ENCODE data around the gene CHN2.

Gene CHN2

DNA sequence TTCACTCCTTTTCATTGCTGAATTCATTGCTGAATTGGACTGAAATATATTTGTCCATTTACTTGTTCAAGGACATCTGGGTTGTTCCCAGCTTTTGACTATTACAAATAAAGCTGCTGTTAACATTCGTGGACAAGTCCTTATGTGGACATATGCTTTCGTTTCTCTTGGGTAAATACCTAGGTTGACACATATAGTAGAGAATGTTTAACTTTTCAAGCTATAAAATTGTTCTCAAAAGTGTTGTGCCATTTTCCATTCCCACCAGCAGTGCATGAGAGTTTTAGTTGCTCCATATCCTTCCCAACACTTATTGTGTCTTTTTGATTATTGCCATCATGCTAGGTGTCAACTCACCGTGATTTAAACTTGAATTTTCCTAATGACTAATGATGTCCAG, 30.7 kb upstream of the CHN2 start:
- no peak for TF ChIP-seq ARNTL (CRISPR knock-in tag; IDR thresholded peaks at IDR 0.05; ENCODE audit: borderline replicate concordance, low read depth)
- no peak for TF ChIP-seq ISL1 (CRISPR knock-in tag; IDR thresholded peaks at IDR 0.05)
- TF ChIP-seq TOX (CRISPR knock-in tag; IDR thresholded peaks at IDR 0.05; ENCODE audit: borderline replicate concordance) = no peak
- no peak for TF ChIP-seq ZFP30 (CRISPR knock-in tag; IDR thresholded peaks at IDR 0.05)
- no peak for TF ChIP-seq ZC3H10 (CRISPR knock-in tag; IDR thresholded peaks at IDR 0.05)
- TF ChIP-seq OSR1 (CRISPR knock-in tag; IDR thresholded peaks at IDR 0.05) = no peak
- TF ChIP-seq ZNF565 (CRISPR knock-in tag; conservative IDR thresholded peaks at IDR 0.05; ENCODE audit: low read depth) = no peak
- no peak for TF ChIP-seq ZNF8 (CRISPR knock-in tag; IDR thresholded peaks at IDR 0.05)
- TF ChIP-seq PATZ1 (CRISPR knock-in tag; IDR thresholded peaks at IDR 0.05; ENCODE audit: borderline replicate concordance) = no peak
- TF ChIP-seq, protein P1, sequence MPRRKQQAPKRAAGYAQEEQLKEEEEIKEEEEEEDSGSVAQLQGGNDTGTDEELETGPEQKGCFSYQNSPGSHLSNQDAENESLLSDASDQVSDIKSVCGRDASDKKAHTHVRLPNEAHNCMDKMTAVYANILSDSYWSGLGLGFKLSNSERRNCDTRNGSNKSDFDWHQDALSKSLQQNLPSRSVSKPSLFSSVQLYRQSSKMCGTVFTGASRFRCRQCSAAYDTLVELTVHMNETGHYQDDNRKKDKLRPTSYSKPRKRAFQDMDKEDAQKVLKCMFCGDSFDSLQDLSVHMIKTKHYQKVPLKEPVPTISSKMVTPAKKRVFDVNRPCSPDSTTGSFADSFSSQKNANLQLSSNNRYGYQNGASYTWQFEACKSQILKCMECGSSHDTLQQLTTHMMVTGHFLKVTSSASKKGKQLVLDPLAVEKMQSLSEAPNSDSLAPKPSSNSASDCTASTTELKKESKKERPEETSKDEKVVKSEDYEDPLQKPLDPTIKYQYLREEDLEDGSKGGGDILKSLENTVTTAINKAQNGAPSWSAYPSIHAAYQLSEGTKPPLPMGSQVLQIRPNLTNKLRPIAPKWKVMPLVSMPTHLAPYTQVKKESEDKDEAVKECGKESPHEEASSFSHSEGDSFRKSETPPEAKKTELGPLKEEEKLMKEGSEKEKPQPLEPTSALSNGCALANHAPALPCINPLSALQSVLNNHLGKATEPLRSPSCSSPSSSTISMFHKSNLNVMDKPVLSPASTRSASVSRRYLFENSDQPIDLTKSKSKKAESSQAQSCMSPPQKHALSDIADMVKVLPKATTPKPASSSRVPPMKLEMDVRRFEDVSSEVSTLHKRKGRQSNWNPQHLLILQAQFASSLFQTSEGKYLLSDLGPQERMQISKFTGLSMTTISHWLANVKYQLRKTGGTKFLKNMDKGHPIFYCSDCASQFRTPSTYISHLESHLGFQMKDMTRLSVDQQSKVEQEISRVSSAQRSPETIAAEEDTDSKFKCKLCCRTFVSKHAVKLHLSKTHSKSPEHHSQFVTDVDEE (CRISPR knock-in tag; IDR thresholded peaks at IDR 0.05) = no peak
- TF ChIP-seq RARB (CRISPR knock-in tag; IDR thresholded peaks at IDR 0.05) = no peak
- no peak for TF ChIP-seq GLIS3 (CRISPR knock-in tag; IDR thresholded peaks at IDR 0.05)
- TF ChIP-seq, protein P2, sequence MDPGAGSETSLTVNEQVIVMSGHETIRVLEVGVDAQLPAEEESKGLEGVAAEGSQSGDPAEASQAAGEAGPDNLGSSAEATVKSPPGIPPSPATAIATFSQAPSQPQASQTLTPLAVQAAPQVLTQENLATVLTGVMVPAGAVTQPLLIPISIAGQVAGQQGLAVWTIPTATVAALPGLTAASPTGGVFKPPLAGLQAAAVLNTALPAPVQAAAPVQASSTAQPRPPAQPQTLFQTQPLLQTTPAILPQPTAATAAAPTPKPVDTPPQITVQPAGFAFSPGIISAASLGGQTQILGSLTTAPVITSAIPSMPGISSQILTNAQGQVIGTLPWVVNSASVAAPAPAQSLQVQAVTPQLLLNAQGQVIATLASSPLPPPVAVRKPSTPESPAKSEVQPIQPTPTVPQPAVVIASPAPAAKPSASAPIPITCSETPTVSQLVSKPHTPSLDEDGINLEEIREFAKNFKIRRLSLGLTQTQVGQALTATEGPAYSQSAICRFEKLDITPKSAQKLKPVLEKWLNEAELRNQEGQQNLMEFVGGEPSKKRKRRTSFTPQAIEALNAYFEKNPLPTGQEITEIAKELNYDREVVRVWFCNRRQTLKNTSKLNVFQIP (CRISPR knock-in tag; IDR thresholded peaks at IDR 0.05; ENCODE audit: borderline replicate concordance, low read depth) = no peak
- TF ChIP-seq SNAI2 (CRISPR knock-in tag; IDR thresholded peaks at IDR 0.05) = no peak
- no peak for TF ChIP-seq CSDC2 (CRISPR knock-in tag; IDR thresholded peaks at IDR 0.05)
- no peak for TF ChIP-seq ESRRG (CRISPR knock-in tag; IDR thresholded peaks at IDR 0.05)
- ATAC-seq = no peak

DNA sequence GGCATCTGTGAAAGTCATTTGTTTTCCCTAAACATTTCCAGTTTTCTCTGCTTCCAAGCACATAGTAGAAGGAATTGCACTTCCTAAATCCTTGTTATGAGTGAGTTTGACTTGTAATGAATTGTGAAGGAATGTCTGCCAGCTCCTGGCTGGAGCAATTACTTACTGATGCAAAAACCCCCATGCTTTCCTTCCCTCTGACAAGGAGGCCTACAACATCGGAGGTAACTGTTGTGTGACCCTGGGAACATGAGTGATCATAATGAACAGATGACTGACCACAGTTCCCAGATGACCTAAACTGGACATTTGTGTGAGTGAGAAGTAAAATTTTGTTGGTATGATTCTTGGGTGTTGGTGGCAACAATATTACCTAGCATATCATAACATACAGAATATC, 26.9 kb upstream of the CHN2 start:
- TF ChIP-seq ZFP3 (CRISPR knock-in tag; IDR thresholded peaks at IDR 0.05) = no peak
- TF ChIP-seq ZNF8 (CRISPR knock-in tag; IDR thresholded peaks at IDR 0.05) = no peak
- TF ChIP-seq, protein P2 (CRISPR knock-in tag; IDR thresholded peaks at IDR 0.05; ENCODE audit: borderline replicate concordance, low read depth) = no peak
- TF ChIP-seq, protein P1 (CRISPR knock-in tag; IDR thresholded peaks at IDR 0.05) = no peak
- TF ChIP-seq ISL1 (CRISPR knock-in tag; IDR thresholded peaks at IDR 0.05) = no peak
- TF ChIP-seq, protein P3, sequence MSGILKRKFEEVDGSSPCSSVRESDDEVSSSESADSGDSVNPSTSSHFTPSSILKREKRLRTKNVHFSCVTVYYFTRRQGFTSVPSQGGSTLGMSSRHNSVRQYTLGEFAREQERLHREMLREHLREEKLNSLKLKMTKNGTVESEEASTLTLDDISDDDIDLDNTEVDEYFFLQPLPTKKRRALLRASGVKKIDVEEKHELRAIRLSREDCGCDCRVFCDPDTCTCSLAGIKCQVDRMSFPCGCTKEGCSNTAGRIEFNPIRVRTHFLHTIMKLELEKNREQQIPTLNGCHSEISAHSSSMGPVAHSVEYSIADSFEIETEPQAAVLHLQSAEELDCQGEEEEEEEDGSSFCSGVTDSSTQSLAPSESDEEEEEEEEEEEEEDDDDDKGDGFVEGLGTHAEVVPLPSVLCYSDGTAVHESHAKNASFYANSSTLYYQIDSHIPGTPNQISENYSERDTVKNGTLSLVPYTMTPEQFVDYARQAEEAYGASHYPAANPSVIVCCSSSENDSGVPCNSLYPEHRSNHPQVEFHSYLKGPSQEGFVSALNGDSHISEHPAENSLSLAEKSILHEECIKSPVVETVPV (CRISPR knock-in tag; IDR thresholded peaks at IDR 0.05) = no peak
- no peak for TF ChIP-seq ZC3H10 (CRISPR knock-in tag; IDR thresholded peaks at IDR 0.05)
- no peak for TF ChIP-seq CSDC2 (CRISPR knock-in tag; IDR thresholded peaks at IDR 0.05)
- no peak for TF ChIP-seq ZFP30 (CRISPR knock-in tag; IDR thresholded peaks at IDR 0.05)
- TF ChIP-seq, protein P4, sequence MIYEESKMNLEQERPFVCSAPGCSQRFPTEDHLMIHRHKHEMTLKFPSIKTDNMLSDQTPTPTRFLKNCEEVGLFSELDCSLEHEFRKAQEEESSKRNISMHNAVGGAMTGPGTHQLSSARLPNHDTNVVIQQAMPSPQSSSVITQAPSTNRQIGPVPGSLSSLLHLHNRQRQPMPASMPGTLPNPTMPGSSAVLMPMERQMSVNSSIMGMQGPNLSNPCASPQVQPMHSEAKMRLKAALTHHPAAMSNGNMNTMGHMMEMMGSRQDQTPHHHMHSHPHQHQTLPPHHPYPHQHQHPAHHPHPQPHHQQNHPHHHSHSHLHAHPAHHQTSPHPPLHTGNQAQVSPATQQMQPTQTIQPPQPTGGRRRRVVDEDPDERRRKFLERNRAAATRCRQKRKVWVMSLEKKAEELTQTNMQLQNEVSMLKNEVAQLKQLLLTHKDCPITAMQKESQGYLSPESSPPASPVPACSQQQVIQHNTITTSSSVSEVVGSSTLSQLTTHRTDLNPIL (CRISPR knock-in tag; IDR thresholded peaks at IDR 0.05; ENCODE audit: low read depth) = no peak
- no peak for TF ChIP-seq ZNF70 (CRISPR knock-in tag; IDR thresholded peaks at IDR 0.05)
- TF ChIP-seq GLIS3 (CRISPR knock-in tag; IDR thresholded peaks at IDR 0.05) = no peak
- TF ChIP-seq TCF4 (CRISPR knock-in tag; IDR thresholded peaks at IDR 0.05; ENCODE audit: borderline replicate concordance) = no peak
- ATAC-seq = no peak

All from SK-N-SH treated with all-trans-retinoic acid at 6 μM for 48 hours (cell line).